ENCODE results near the gene OLFM3.

OLFM3 gene

DNA sequence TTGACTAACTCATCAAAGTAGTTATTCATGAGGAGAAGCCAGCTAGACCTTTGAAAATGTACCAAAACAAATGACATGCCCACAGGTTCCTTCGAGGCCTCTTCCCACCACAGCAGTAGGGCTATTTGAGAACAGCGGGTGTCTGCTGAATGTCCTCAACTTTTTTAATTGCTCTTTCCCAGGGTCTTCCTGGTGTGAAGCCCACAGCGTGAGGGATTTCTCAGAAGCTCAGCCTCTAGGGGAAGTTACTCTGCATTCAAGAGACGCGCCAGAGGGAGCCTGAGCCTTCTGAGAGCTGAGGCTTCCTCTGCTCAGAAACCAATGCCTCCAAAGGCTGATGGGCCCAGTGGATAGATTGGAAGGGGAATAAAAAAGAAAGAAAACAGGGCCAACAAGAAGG, 153.6 kb downstream of the OLFM3 start:
- DNase-seq = no peak

DNA sequence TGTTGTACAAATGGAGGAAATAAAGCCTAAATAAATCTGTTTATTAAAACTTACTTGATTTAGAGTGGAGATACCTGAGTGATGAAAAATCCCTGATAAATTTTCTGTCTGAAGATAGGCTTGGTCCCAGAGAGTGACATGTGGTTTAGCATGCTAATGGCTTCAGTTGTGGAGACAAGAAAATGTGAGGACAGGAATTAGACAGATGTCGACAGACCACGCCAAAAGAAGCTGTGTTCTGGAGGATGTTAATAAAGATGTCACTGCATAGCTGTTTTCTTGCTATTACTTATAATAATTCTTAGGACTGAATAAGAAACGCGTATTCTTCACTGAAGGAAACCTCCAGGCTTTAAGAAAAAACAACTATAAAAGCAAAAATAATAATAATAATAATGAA, 154.9 kb downstream of the OLFM3 start:
- no peak for DNase-seq

DNA sequence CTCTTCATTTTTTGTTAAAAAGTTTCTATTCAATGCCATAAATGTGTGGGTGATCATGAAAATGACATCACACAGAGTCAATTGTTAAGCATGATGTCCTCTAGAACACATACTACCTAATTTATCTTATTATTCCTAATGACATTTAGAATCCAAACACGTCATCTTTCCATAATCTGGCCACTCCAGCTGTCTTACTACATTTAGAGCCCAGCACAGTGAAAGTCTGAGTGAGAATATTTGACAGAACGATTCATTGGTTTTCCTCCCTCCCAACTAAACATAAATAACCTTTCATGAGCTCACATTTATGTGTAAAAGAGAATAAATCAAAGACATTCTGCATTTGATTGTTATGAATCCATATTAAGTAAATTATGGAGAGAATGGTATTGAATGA, 160.7 kb downstream of the OLFM3 start:
- DNase-seq = no peak

DNA sequence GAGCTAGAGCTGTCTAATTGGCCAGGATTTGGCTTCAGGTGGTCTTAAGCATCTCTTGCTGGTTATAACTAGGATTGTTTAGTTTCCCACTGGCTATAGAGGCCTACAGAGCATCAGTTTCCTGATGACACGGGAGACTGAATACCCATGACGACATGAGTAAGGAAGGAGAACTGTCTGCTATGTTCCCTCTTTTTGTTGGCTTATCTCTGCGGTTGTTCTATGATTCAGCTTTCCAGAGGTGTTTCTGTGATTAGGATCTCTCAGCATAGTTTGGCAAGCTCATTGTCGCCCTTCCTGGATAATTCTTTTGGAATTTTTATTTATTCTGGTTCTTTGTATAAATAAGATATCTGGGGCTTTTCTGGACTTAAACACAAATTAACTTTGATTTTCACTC, 163.4 kb downstream of the OLFM3 start:
- DNase-seq = no peak

DNA sequence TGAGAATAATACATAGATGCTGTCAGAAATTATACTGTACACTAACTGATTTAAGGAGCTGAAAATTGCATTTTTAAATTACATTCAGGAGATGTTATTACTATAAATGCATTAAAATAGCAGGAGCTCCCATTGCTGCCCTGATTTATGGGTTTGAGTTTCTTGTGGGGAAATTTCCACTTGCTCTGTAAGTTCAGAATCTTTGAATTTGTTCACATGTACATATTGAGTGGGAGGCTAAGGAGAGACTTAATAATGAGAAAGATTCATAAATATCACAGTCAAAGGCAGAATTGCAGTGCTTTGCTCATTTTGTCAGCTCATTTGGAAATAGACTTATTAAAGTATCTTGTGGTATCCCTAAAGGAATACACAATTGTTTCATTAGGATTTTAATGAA, 170.3 kb downstream of the OLFM3 start:
- no peak for DNase-seq

DNA sequence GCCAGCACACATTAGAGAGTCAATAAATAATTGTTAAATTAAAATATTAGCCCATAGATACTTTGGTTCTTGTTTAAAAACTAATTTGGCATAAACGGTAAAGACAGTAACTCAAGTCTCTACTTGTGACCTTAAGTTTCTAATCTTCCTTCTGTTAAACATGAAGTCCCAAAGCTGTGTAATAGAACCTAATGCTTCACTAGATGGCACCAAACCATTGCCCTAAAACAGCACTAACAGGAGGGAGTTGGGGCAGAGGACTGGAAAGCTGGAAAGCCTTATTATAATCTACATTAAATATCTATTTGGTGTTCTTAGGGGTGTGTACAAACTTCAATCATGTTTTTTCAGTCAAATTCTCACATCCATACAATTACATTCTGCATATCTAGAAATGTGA, 176.7 kb downstream of the OLFM3 start:
- DNase-seq = no peak

DNA sequence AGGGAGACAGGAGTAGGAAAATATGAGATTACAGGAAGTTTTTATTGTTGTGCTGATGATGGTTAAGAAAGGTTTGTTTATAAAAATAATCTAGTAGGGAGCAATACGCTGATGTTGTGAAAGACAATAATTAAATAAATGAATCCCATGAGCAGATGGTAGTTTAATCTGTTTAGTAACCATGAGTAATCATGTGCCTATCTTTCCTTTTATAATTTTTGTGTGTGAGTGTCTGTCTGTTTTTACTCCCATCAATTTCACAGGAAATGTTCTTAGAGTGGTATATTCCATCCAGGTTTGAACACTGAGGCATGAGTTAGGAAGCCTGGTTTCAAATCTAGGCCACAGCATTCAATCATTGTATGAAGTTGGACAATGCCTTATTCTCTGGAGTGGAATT, 180.5 kb downstream of the OLFM3 start:
- no peak for DNase-seq

DNA sequence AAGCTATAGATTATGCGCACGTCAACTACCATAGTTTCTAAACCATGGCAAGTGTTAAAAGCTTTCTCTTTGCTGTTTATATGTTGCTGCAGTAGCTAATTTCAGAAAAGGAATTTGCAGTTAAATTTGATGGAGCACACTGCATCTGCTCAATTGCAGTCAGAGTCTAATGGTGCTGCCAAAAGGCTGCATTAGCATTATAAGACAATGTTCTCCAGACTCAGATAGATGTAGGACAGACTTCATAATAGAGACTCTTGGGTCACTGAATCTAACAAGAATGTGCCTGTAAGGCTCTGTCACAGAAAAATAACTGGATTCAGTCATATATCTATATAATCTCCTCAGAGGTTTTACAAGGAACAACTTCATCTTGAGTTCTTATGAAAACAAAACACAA, 198.3 kb downstream of the OLFM3 start:
- no peak for DNase-seq

DNA sequence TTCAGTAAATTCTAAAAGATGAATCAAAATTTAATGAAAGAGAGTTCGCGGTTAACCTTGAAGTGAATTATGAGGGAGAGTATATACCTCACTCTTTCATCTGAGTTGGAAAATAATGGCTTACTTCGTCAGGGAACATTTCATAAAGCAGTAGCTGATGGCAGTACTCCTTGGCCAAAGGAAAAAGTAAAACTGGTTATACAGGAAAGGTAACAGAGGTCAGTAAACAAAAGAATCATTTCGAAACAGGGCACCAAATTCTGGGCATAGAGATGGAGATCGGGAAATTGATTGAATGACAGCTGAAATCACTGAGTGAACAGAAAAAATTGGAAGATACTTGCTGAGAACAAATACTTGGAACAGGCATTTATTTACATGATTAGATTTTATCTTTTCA, 199.0 kb downstream of the OLFM3 start:
- DNase-seq = no peak

DNA sequence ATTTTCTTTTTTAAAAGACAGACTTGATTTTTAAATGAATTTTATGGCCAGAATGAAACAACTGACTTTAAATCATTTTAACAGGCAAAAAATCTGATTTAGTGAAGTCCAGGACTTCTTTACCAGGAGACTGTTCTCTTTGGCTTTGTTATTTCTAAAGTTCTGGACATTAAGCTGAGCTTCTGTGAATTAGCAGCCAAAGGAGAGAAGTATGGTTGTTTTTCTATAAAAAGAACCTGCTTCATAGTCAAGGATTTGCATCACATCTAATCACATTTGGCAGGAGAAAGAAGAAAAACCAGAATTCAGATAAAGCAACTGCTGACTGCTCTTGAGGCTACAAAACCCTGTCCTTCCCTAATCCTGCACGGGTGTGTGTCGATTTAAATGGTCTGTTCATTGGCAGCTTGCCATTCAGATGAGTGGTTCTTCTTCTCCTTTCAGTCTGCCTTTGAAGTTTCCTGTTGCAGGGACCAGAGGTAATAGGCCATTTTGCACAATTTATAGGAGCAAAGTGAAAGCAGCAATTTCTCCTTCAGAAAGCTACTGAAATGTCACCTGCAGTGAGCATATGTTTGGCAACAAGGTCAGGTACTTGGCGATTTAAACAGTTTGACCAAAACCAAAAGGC, 215.4 kb downstream of the OLFM3 start:
- no peak for DNase-seq

DNA sequence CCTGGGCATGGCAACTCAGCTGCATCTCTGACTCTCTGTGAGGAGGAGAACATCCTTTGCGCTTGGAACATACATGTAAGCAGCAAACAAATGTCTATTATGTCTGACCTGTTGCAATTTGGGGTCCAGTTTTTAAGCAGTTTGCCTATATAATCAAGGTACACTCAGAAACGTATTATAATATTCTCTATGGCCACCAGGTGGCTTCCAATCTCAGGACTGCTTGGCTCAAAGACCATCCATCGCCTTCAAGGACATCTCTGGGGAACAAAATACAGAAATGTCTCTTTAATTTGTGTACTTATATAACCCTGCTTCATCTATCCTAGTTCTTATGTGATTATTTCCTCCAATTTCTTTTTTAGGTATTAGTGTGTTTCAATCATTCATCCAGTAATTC, 227.2 kb downstream of the OLFM3 start:
- no peak for DNase-seq

DNA sequence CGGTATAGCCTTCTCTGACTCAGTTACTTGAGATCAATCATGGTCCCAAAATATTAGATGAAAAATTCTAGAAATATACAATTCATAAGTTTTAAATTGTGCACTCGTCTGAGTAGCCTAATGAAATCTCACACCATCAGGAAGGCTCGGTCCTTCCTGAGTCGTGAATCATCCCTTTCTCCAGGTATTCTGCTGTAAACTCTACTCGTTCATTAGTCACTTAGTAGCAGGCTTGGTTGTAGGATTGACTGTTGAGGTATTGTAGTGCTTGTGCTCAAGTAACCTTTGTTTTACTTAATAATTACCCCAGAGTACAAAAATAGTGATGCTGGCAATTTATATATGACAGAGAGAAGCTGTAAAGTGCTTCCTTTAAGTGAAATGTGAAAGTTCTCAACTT, 238.7 kb downstream of the OLFM3 start:
- DNase-seq = no peak

DNA sequence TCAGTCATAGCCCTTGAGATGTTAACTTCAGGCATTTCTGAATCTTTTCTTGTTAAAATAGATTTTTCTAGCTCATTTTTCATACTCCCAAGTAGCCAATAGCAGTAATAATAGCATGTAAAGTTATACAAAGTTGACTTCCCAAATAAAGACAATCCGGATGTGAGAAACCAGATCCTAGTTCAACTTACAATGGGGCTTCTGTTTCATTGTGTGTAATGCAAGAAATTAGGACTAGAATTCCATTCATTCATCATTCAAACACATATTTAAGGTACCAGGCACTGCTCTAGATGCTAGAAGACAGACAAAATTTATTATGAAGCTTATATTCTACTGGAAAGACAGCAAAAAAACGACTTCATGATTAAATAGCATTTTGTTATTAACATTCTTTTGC, 240.3 kb downstream of the OLFM3 start:
- DNase-seq = no peak

All from right forelimb (tissue), 1 donor.